ENCODE measurements around the gene THRAP3. TPM values are rescaled to one million over a fixed set of nuclear protein-coding genes. Genes with fewer than 3 reads are reported as not detected.

The THRAP3 gene
- total RNA-seq, 1 donor from 2014 or later = 82.4 TPM

- H3K4me3 ChIP-seq (ENCODE audit: low read depth, low read length) = no peak overlapping the region
Observed at GRCh38 chr1:36322041-36322785, 98.0 kb downstream of the THRAP3 start.

DNA sequence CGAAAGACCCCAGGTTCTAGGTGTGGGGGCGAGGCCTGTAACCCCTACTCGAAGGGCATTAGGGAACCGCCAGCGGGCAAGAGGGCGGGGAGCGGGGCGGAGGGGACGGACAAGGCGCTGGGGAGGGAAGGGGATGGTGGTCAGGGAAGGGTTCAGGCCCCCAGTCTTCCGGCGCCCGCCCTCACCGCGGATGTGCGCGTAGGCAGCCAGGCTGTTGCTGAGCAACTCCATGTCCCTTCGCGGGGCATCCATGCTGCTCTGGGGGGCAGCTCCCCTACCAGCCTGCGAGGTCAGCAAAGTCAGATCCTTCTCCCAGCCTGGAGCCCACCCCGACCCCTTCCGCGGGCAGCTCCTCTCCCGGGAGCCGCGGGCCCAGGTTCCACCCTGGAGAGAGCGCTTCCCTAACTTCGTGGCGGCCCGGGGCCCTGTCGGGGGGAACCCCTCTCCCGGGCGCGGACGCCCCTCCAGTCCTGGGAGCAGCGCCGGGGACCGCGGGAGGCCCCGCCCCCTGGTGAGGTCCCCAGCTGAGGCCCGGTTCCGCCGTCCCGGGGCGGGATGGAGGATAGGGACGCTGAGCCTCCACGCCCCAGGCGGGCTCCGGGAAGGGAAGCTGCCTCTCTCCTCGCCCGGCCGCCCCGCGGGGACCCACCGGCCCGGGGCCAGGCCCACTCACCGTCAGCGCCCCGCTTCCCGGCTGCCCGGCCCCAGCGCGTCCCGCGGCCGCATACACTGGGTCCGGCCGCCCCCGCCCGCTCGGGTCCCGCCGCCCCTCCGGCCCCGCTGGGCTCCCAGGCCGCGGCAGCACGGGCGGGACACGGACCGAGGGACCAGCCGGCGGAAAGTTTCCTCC lies 98.8 kb downstream of the THRAP3 start:
- FAIRE-seq (no peak), DNase-seq (ENCODE audit: low read depth) (no peak)
- no peaks in the 10 kb centered on the region for H3K36me3 ChIP-seq (ENCODE audit: control insufficient read depth, insufficient read depth, low read length)
- H3K27me3 ChIP-seq (ENCODE audit: control insufficient read depth, insufficient read depth, low read length) = no peaks in the 10 kb centered on the region
- H3K4me3 ChIP-seq (ENCODE audit: low read depth, low read length) = peak overlapping the region; percentile 43
- TF ChIP-seq, protein P1, sequence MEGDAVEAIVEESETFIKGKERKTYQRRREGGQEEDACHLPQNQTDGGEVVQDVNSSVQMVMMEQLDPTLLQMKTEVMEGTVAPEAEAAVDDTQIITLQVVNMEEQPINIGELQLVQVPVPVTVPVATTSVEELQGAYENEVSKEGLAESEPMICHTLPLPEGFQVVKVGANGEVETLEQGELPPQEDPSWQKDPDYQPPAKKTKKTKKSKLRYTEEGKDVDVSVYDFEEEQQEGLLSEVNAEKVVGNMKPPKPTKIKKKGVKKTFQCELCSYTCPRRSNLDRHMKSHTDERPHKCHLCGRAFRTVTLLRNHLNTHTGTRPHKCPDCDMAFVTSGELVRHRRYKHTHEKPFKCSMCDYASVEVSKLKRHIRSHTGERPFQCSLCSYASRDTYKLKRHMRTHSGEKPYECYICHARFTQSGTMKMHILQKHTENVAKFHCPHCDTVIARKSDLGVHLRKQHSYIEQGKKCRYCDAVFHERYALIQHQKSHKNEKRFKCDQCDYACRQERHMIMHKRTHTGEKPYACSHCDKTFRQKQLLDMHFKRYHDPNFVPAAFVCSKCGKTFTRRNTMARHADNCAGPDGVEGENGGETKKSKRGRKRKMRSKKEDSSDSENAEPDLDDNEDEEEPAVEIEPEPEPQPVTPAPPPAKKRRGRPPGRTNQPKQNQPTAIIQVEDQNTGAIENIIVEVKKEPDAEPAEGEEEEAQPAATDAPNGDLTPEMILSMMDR (IDR thresholded peaks at IDR 0.05; ENCODE audit: insufficient read depth, low read length, severe bottlenecking) = no peak

More at GRCh38 chr1:36322041-36322785, 98.0 kb downstream of the THRAP3 start:
- H3K36me3 ChIP-seq (ENCODE audit: control insufficient read depth, insufficient read depth, low read length) = no peaks in the 10 kb centered on the region
- H3K27me3 ChIP-seq (ENCODE audit: control insufficient read depth, insufficient read depth, low read length) = no peaks in the 10 kb centered on the region
- no peak for DNase-seq (ENCODE audit: low read depth)
- TF ChIP-seq, protein P1 (IDR thresholded peaks at IDR 0.05; ENCODE audit: insufficient read depth, low read length, severe bottlenecking) = no peak
- no peak for FAIRE-seq

DNA sequence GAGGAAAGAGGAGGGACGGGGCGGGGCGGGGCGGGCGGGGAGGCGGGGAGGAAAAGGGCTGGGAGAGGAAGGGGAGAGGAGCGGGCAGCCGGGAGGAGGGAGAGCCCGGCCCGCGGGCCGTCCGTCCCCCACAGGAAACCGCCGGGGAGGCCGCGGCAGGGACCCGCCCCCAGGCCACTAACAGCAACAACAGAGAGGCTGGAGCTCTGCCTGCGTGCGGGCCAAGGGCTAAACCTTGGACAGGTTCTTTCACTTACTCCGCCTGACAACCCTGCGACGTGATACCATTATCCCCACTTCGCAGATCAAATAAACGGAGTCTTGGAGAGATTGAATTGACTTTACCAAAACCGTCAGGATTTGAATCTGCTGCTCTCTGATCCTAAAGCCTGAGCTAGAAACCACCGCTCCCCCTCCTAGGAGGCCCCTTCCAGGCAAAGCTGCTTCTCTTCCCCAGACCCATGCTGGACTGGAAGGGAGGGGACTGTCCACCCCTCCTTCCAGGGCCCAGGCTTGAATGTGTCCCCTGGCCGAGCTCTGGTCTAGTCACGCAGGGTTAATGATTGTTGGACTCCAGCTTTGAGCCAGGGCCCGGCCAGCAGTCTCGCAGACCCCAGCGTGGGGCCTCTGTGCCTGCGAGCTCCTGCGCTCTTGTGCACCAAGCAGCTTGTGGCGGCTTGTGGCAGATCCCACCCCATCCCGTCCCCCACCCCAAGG lies 99.6 kb downstream of the THRAP3 start, which contains the start of gene EVA1B:
EVA1B (minus strand) TSS at position 10 of the 717 bp plus-strand sequence. CDS start 608 bp downstream, outside the sequence.
- no peaks in the 10 kb centered on the region for H3K27me3 ChIP-seq (ENCODE audit: control insufficient read depth, insufficient read depth, low read length)
- TF ChIP-seq, protein P1 (IDR thresholded peaks at IDR 0.05; ENCODE audit: insufficient read depth, low read length, severe bottlenecking) = no peak
- FAIRE-seq (no peak), DNase-seq (ENCODE audit: low read depth) (peak; percentile 45)
- H3K4me3 ChIP-seq (ENCODE audit: low read depth, low read length) = peak within 1 kb of the TSS; percentile 43
- no peaks in the 10 kb centered on the region for H3K36me3 ChIP-seq (ENCODE audit: control insufficient read depth, insufficient read depth, low read length)

DNA sequence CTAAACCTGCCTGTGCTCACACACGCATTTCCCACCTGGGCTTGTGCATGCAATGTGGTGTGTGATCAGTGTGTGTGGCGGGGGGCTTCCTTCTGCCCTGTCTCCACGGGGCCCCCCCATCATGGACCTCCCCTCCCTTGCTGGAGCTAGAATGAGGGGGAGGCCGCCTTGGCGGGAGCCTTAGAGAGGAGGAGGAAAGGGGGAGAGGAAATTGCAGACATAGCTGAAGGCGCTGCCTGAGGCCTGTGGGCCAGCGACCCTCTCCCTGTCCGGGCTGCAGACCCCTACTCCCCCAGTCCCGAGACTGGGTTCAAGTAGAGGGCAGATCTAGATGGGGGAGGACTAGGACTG lies 100.1 kb downstream of the THRAP3 start:
- Histone ChIP-seq H3K27me3 (ENCODE audit: control insufficient read depth, insufficient read depth, low read length) (no peaks in the 10 kb centered on the region), H3K36me3 (ENCODE audit: control insufficient read depth, insufficient read depth, low read length) (no peaks in the 10 kb centered on the region), H3K4me3 (ENCODE audit: low read depth, low read length) (no peak overlapping the region)
- TF ChIP-seq, protein P1 (IDR thresholded peaks at IDR 0.05; ENCODE audit: insufficient read depth, low read length, severe bottlenecking) = no peak
- FAIRE-seq (no peak), DNase-seq (ENCODE audit: low read depth) (no peak)

- DNase-seq (ENCODE audit: low read depth) = peak; percentile 33
- Histone ChIP-seq H3K27me3 (ENCODE audit: control insufficient read depth, insufficient read depth, low read length) (no peaks in the 10 kb centered on the region), H3K4me3 (ENCODE audit: low read depth, low read length) (no peak overlapping the region), H3K36me3 (ENCODE audit: control insufficient read depth, insufficient read depth, low read length) (no peaks in the 10 kb centered on the region)
- TF ChIP-seq, protein P1 (IDR thresholded peaks at IDR 0.05; ENCODE audit: insufficient read depth, low read length, severe bottlenecking) = no peak
- no peak for FAIRE-seq
Observed at GRCh38 chr1:36326499-36326898, 102.3 kb downstream of the THRAP3 start.

Measured in bronchial epithelial cell (primary cell).